ENCODE results near the gene SPINDOC. TPM values are rescaled to one million over a fixed set of nuclear protein-coding genes. Genes with fewer than 3 reads are reported as not detected.
A peak's percentile ranks its signal among the peaks of the same experiment; 100 is the strongest.
"Not testable (repeated sequence)": the region's sequence is repeated elsewhere in the genome, so short reads cannot be mapped to it uniquely, and the experiment has no call there.

SPINDOC gene
- total RNA-seq, 1 experiment from 2014 or later: 94.5 TPM

- BruUV-seq (replicated peaks): no TSS peak
- H3K27ac ChIP-seq (ENCODE audit: low read depth, low read length, poor library complexity, severe bottlenecking): no peak overlapping the region
- intact Hi-C loops (cut with micrococcal nuclease; ENCODE audit: unreplicated experiment): no loop called here
- H3K27me3 ChIP-seq (replicated peaks; ENCODE audit: insufficient read depth, low read depth, low read length, poor library complexity): no peaks in the 10 kb centered on the region
- H3K36me3 ChIP-seq (ENCODE audit: insufficient read depth, low read length, poor library complexity, severe bottlenecking): no peaks in the 10 kb centered on the region
- ChIA-PET POLR2A (ENCODE audit: low non-redundant PET) (no interaction called here), CTCF (interaction anchor here (0.7 kb wide), 1 partner anchor 643 kb away, joined by 3 read pairs; no protein-coding TSS in a partner anchor)
- no peaks in the 10 kb centered on the region for H3K9me3 ChIP-seq (ENCODE audit: low read depth, low read length, poor library complexity, severe bottlenecking)
- H3K4me3 ChIP-seq (ENCODE audit: low read depth, low read length, poor library complexity, severe bottlenecking): no peak overlapping the region
- DNase-seq (ENCODE audit: low spot score): peak; percentile 60
- peaks cover 4% of the 10 kb centered on the region for H3K4me1 ChIP-seq (ENCODE audit: insufficient read depth, low read length, poor library complexity, severe bottlenecking)
- no peak for TF ChIP-seq EZH2 (IDR thresholded peaks at IDR 0.05; ENCODE audit: borderline replicate concordance, low read depth, low read length, poor library complexity, severe bottlenecking)
Observed at GRCh38 chr11:63805844-63806415, 7.3 kb upstream of the SPINDOC start.

GRCh38 chr11:63810383-63810782 is 2.9 kb upstream of the SPINDOC start:
- intact Hi-C loops (cut with micrococcal nuclease; ENCODE audit: unreplicated experiment); BruUV-seq (replicated peaks); H3K4me3 ChIP-seq (ENCODE audit: low read depth, low read length, poor library complexity, severe bottlenecking); H3K27ac ChIP-seq (ENCODE audit: low read depth, low read length, poor library complexity, severe bottlenecking); POLR2A ChIA-PET (ENCODE audit: low non-redundant PET); H3K9me3 ChIP-seq (ENCODE audit: low read depth, low read length, poor library complexity, severe bottlenecking); DNase-seq (ENCODE audit: low spot score); H3K27me3 ChIP-seq (replicated peaks; ENCODE audit: insufficient read depth, low read depth, low read length, poor library complexity); H3K36me3 ChIP-seq (ENCODE audit: insufficient read depth, low read length, poor library complexity, severe bottlenecking): not testable (repeated sequence)
- CTCF ChIA-PET: interaction anchor here (0.7 kb wide), 1 partner anchor 113 kb away, joined by 15 read pairs; no protein-coding TSS in a partner anchor
- H3K4me1 ChIP-seq (ENCODE audit: insufficient read depth, low read length, poor library complexity, severe bottlenecking): peaks cover 26% of the 10 kb centered on the region

- H3K27me3 ChIP-seq (replicated peaks; ENCODE audit: insufficient read depth, low read depth, low read length, poor library complexity): no peaks in the 10 kb centered on the region
- H3K36me3 ChIP-seq (ENCODE audit: insufficient read depth, low read length, poor library complexity, severe bottlenecking): peaks cover 14% of the 10 kb centered on the region
- POLR2A ChIA-PET (ENCODE audit: low non-redundant PET): no interaction called here
- no peak overlapping the region for H3K4me3 ChIP-seq (ENCODE audit: low read depth, low read length, poor library complexity, severe bottlenecking)
- H3K9me3 ChIP-seq (ENCODE audit: low read depth, low read length, poor library complexity, severe bottlenecking): no peaks in the 10 kb centered on the region
- no peak overlapping the region for H3K27ac ChIP-seq (ENCODE audit: low read depth, low read length, poor library complexity, severe bottlenecking)
- no peak for TF ChIP-seq CTCF (conservative IDR thresholded peaks at IDR 0.05; ENCODE audit: low read depth, low read length)
- no peak for TF ChIP-seq EZH2 (IDR thresholded peaks at IDR 0.05; ENCODE audit: borderline replicate concordance, low read depth, low read length, poor library complexity, severe bottlenecking)
- BruUV-seq (replicated peaks): no TSS peak
- H3K4me1 ChIP-seq (ENCODE audit: insufficient read depth, low read length, poor library complexity, severe bottlenecking): peaks cover 23% of the 10 kb centered on the region
- intact Hi-C loops (cut with micrococcal nuclease; ENCODE audit: unreplicated experiment): no loop called here
- CTCF ChIA-PET: no interaction called here
- no peak for DNase-seq (ENCODE audit: low spot score)
Observed at GRCh38 chr11:63811522-63811921, 1.7 kb upstream of the SPINDOC start.

GRCh38 chr11:63813563-63814382 is 517 bp downstream of the SPINDOC start:
- Histone ChIP-seq H3K9me3 (ENCODE audit: low read depth, low read length, poor library complexity, severe bottlenecking) (no peaks in the 10 kb centered on the region), H3K27ac (ENCODE audit: low read depth, low read length, poor library complexity, severe bottlenecking) (peak overlapping the region; percentile 84), H3K36me3 (ENCODE audit: insufficient read depth, low read length, poor library complexity, severe bottlenecking) (peaks cover 36% of the 10 kb centered on the region), H3K4me1 (ENCODE audit: insufficient read depth, low read length, poor library complexity, severe bottlenecking) (peaks cover 23% of the 10 kb centered on the region), H3K4me3 (ENCODE audit: low read depth, low read length, poor library complexity, severe bottlenecking) (peak overlapping the region; percentile 96), H3K27me3 (replicated peaks; ENCODE audit: insufficient read depth, low read depth, low read length, poor library complexity) (no peaks in the 10 kb centered on the region)
- POLR2A ChIA-PET (ENCODE audit: low non-redundant PET): no interaction called here
- no peak for TF ChIP-seq EZH2 (IDR thresholded peaks at IDR 0.05; ENCODE audit: borderline replicate concordance, low read depth, low read length, poor library complexity, severe bottlenecking)
- no peak for TF ChIP-seq CTCF (conservative IDR thresholded peaks at IDR 0.05; ENCODE audit: low read depth, low read length)
- BruUV-seq (replicated peaks): no TSS peak
- CTCF ChIA-PET: no interaction called here
- intact Hi-C loops (cut with micrococcal nuclease; ENCODE audit: unreplicated experiment): no loop called here
- peak; percentile 72 for DNase-seq (ENCODE audit: low spot score)
